MM.1S (cell line): ENCODE results near the gene CLCN7.

Experiments
- DNase-seq: peaks from one replicate; pipeline ENCODE4 v3.0.0-alpha.2; 2015
- H2AFZ ChIP-seq: fragments of 300-600 bp; sonication (generic); 2 replicates; pipeline ENCODE4 v1.6.0; 2016; ENCODE audit warnings: antibody characterized with exemption, low read length
- H3F3A ChIP-seq: fragments of 300-600 bp; sonication (generic); 2 replicates; pipeline ENCODE4 v1.6.1; 2016; ENCODE audit warnings: mild to moderate bottlenecking, antibody characterized with exemption, low read length, moderate library complexity, mixed read lengths; ENCODE audit not compliant: insufficient read depth
- H3K27ac ChIP-seq: fragments of 300-600 bp; sonication (generic); 2 replicates; pipeline ENCODE4 v1.5.1; 2016; ENCODE audit warnings: mild to moderate bottlenecking, low read length
- H3K27me3 ChIP-seq: fragments of 300-600 bp; sonication (generic); replicated peaks from 2 replicates; pipeline ENCODE4 v1.6.0; 2016; ENCODE audit warnings: low read length; ENCODE audit not compliant: insufficient read depth
- H3K36me3 ChIP-seq: fragments of 300-600 bp; sonication (generic); replicated peaks from 2 replicates; pipeline ENCODE4 v1.6.1; 2016; ENCODE audit warnings: mild to moderate bottlenecking, low read length, mixed read lengths; ENCODE audit not compliant: insufficient read depth
- H3K4me1 ChIP-seq: fragments of 300-600 bp; sonication (generic); 2 replicates; pipeline ENCODE4 v1.6.1; 2016; ENCODE audit warnings: low read length, mixed read lengths
- H3K4me2 ChIP-seq: fragments of 300-600 bp; sonication (generic); 2 replicates; pipeline ENCODE4 v1.6.0; 2016; ENCODE audit warnings: low read depth, low read length
- H3K4me3 ChIP-seq: fragments of 300-600 bp; sonication (generic); 2 replicates; pipeline ENCODE4 v1.5.1; 2016; ENCODE audit warnings: low read length, mixed read lengths
- H3K79me2 ChIP-seq: fragments of 300-600 bp; sonication (generic); 2 replicates; pipeline ENCODE4 v1.6.1; 2016; ENCODE audit warnings: mixed run types, low read length, mixed read lengths
- H3K9ac ChIP-seq: fragments of 300-600 bp; sonication (generic); 2 replicates; pipeline ENCODE4 v1.6.1; 2016; ENCODE audit warnings: low read length, mixed read lengths
- H3K9me2 ChIP-seq: fragments of 300-600 bp; sonication (generic); replicated peaks from 2 replicates; pipeline ENCODE4 v1.6.1; 2016; ENCODE audit warnings: mild to moderate bottlenecking, low read length, mixed read lengths; ENCODE audit not compliant: insufficient read depth
- H3K9me3 ChIP-seq: fragments of 300-600 bp; sonication (generic); replicated peaks from 2 replicates; pipeline ENCODE4 v1.6.1; 2016; ENCODE audit warnings: mild to moderate bottlenecking, low read length, mixed read lengths; ENCODE audit not compliant: insufficient read depth
- H4K20me1 ChIP-seq: fragments of 300-600 bp; sonication (generic); 2 replicates; pipeline ENCODE4 v1.6.1; 2016; ENCODE audit warnings: mild to moderate bottlenecking, low read length, moderate library complexity, mixed read lengths; ENCODE audit not compliant: insufficient read depth
- CTCF ChIP-seq: fragments of 300-600 bp; sonication (generic); IDR thresholded peaks from 2 replicates; pipeline ENCODE4 v1.5.1; 2016; ENCODE audit warnings: antibody characterized with exemption, low read length, mixed read lengths
- EZH2 ChIP-seq: fragments of 300-600 bp; sonication (generic); optimal IDR thresholded peaks from 2 replicates; pipeline ENCODE3; 2017; ENCODE audit warnings: low read depth, mild to moderate bottlenecking, antibody characterized with exemption, low read length, mixed read lengths
- EZH2phosphoT487 ChIP-seq: fragments of 300-600 bp; sonication (generic); IDR thresholded peaks from 2 replicates; pipeline ENCODE4 v1.6.1; 2018; ENCODE audit warnings: antibody characterized with exemption, low read length

Gene CLCN7

GRCh38 chr16:1430759-1431496 lies 43.9 kb downstream of the CLCN7 start, which contains the start of gene PERCC1:
TSS of gene PERCC1 (plus strand) at chr16:1431078. CDS start at chr16:1432594, 1,516 bp downstream.
- Histone ChIP-seq H2AFZ (no peak within 1 kb of the TSS), H3K9me3 (no peaks in the 10 kb centered on the region), H3K79me2 (no peaks in the 10 kb centered on the region), H3K9me2 (no peaks in the 10 kb centered on the region), H3K27ac (no peak within 1 kb of the TSS), H3K9ac (no peak within 1 kb of the TSS), H3K4me2 (no peak within 1 kb of the TSS), H4K20me1 (no peaks in the 10 kb centered on the region), H3K27me3 (peaks cover 85% of the 10 kb centered on the region), H3K36me3 (no peaks in the 10 kb centered on the region), H3F3A (no peaks in the 10 kb centered on the region), H3K4me3 (no peak within 1 kb of the TSS), H3K4me1 (no peaks in the 10 kb centered on the region)
- no peak for DNase-seq
- TF ChIP-seq EZH2phosphoT487 (no peak), EZH2 (no peak), CTCF (no peak)

GRCh38 chr16:1430214-1430758 lies 44.5 kb downstream of the CLCN7 start:
- no peak for TF ChIP-seq EZH2phosphoT487
- TF ChIP-seq CTCF, result no peak
- TF ChIP-seq EZH2, result no peak
- H3K4me2 ChIP-seq, result no peak overlapping the region

GRCh38 chr16:1429631-1430030 lies 45.2 kb downstream of the CLCN7 start:
- Histone ChIP-seq H3K27ac (no peak overlapping the region), H3K9me2 (no peaks in the 10 kb centered on the region), H3K9ac (no peak overlapping the region), H3F3A (no peaks in the 10 kb centered on the region), H3K4me3 (no peak overlapping the region), H3K4me1 (no peaks in the 10 kb centered on the region), H3K27me3 (peaks cover 73% of the 10 kb centered on the region), H3K79me2 (no peaks in the 10 kb centered on the region), H3K9me3 (no peaks in the 10 kb centered on the region), H2AFZ (no peak overlapping the region), H3K36me3 (no peaks in the 10 kb centered on the region), H4K20me1 (no peaks in the 10 kb centered on the region), H3K4me2 (no peak overlapping the region)
- TF ChIP-seq EZH2phosphoT487 (no peak), CTCF (no peak), EZH2 (no peak)
- DNase-seq, result no peak

More at GRCh38 chr16:1430214-1430758, 44.5 kb downstream of the CLCN7 start:
- Histone ChIP-seq H3K9ac (no peak overlapping the region), H3K4me3 (no peak overlapping the region), H3F3A (no peaks in the 10 kb centered on the region), H3K79me2 (no peaks in the 10 kb centered on the region), H3K4me1 (no peaks in the 10 kb centered on the region), H3K9me3 (no peaks in the 10 kb centered on the region), H3K27ac (no peak overlapping the region), H2AFZ (no peak overlapping the region), H3K27me3 (peaks cover 80% of the 10 kb centered on the region), H3K9me2 (no peaks in the 10 kb centered on the region), H3K36me3 (no peaks in the 10 kb centered on the region), H4K20me1 (no peaks in the 10 kb centered on the region)
- DNase-seq, result no peak
